B cell (primary cell): Measurements from ENCODE around the gene ZC3H18. TPM values are rescaled to one million over a fixed set of nuclear protein-coding genes. Genes with fewer than 3 reads are reported as not detected.

Source experiments
- ATAC-seq: fragments of 200-7000 bp; cut with Tn5 transposase; one replicate; pipeline ENCODE4 v1.10.0; 2021; ENCODE audit warnings: low read depth, mild to moderate bottlenecking, moderate number of reproducible peaks, moderate library complexity
- CTCF ChIA-PET: fragments of 350-600 bp; sonication (Branson Sonifier 250); formaldehyde crosslinking; loops from one replicate; lab custom pipeline; 2021; ENCODE audit warnings: antibody characterized with exemption, inconsistent platforms; lab: Charles Lee
- POLR2A ChIA-PET: fragments of 350-600 bp; sonication (Branson Sonifier 250); formaldehyde crosslinking; loops from one replicate; lab custom pipeline; 2021; ENCODE audit warnings: antibody characterized with exemption; lab: Charles Lee
- DNase-seq: peaks from one replicate; pipeline ENCODE4 v3.0.0; 2013
- H2AFZ ChIP-seq: 2 replicates; pipeline ENCODE4 v1.6.1; 2012; ENCODE audit warnings: mild to moderate bottlenecking, low read depth, low read length; ENCODE audit not compliant: insufficient read depth, poor library complexity, severe bottlenecking
- H3K27ac ChIP-seq, 2 donors: 1 replicate in 1 of 2; 2 replicates in 1 of 2; pipeline ENCODE4 v1.5.1; 2012 to 2013; ENCODE audit warnings: low read length in 2 of 2, mild to moderate bottlenecking in 2 of 2, moderate library complexity in 1 of 2
- H3K27me3 ChIP-seq, 4 experiments: fragments of 200-600 bp in 1 of 4; sonication (generic) in 1 of 4; replicated peaks in 1 of 4; 1 replicate in 2 of 4; 2 replicates in 2 of 4; pipeline versions ENCODE4 v1.6.1 to v1.7.0; 2013 to 2016; ENCODE audit warnings: low read length in 3 of 4, mild to moderate bottlenecking in 2 of 4, mixed read lengths in 1 of 4, moderate library complexity in 1 of 4; ENCODE audit not compliant: insufficient read depth in 4 of 4, control insufficient read depth in 3 of 4; ENCODE audit errors: control extremely low read depth in 1 of 4
- H3K36me3 ChIP-seq, 2 experiments: replicated peaks in 1 of 2; 1 replicate in 1 of 2; 2 replicates in 1 of 2; pipeline versions ENCODE4 v1.6.1 to v1.7.1; 2013; ENCODE audit warnings: low read length in 1 of 2; ENCODE audit not compliant: insufficient read depth in 2 of 2, control insufficient read depth in 1 of 2; ENCODE audit errors: control extremely low read depth in 1 of 2, extremely low read depth in 1 of 2
- H3K4me1 ChIP-seq, 2 donors: fragments of 200-600 bp in 1 of 2; sonication (generic) in 1 of 2; 1 replicate in 1 of 2; 2 replicates in 1 of 2; pipeline versions ENCODE4 v1.5.1 to v1.6.1; 2013 to 2017; ENCODE audit warnings: low read length in 2 of 2; ENCODE audit not compliant: control insufficient read depth in 2 of 2, insufficient read depth in 2 of 2
- H3K4me2 ChIP-seq: replicated peaks from 2 replicates; pipeline ENCODE3; 2012; ENCODE audit warnings: mild to moderate bottlenecking, low read depth, low read length; ENCODE audit not compliant: poor library complexity, severe bottlenecking
- H3K4me3 ChIP-seq, 5 experiments: fragments of 200-600 bp in 1 of 5; sonication (generic) in 1 of 5; 1 replicate in 3 of 5; 2 replicates in 2 of 5; pipeline versions ENCODE4 v1.5.1 to v1.7.0; 2011 to 2016; ENCODE audit warnings: low read length in 4 of 5, mild to moderate bottlenecking in 4 of 5, low read depth in 2 of 5, control low read depth in 1 of 5, moderate library complexity in 1 of 5; ENCODE audit not compliant: insufficient read depth in 1 of 5; ENCODE audit errors: control extremely low read depth in 1 of 5, extremely low read depth in 1 of 5
- H3K79me2 ChIP-seq: fragments of 200-600 bp; sonication (generic); one replicate; pipeline ENCODE4 v1.6.0; 2016; ENCODE audit warnings: low read length; ENCODE audit not compliant: control insufficient read depth, insufficient read depth
- H3K9ac ChIP-seq: fragments of 200-600 bp; sonication (generic); 2 replicates; pipeline ENCODE4 v1.6.1; 2017; ENCODE audit warnings: mild to moderate bottlenecking, low read length, moderate library complexity
- H3K9me3 ChIP-seq, 3 donors: one replicate each; pipeline versions ENCODE4 v1.6.1 to v1.7.1; 2013; ENCODE audit warnings: low read length in 2 of 3; ENCODE audit not compliant: control insufficient read depth in 2 of 3, insufficient read depth in 1 of 3; ENCODE audit errors: control extremely low read depth in 1 of 3
- H4K20me1 ChIP-seq: 2 replicates; pipeline ENCODE4 v1.6.0; 2012; ENCODE audit warnings: mild to moderate bottlenecking, low read length; ENCODE audit not compliant: insufficient read depth, control insufficient read depth, poor library complexity, severe bottlenecking
- H3K27ac Mint-ChIP-seq: one replicate; pipeline ENCODE4 v1.8.0; 2021; ENCODE audit warnings: mixed read lengths
- H3K27me3 Mint-ChIP-seq: one replicate; pipeline ENCODE4 v1.8.0; 2021; ENCODE audit warnings: mixed read lengths
- H3K4me1 Mint-ChIP-seq: one replicate; pipeline ENCODE4 v1.8.0; 2021; ENCODE audit warnings: mixed read lengths
- H3K4me3 Mint-ChIP-seq: one replicate; pipeline ENCODE4 v1.8.0; 2021; ENCODE audit warnings: mixed read lengths
- H3K9me3 Mint-ChIP-seq: one replicate; pipeline ENCODE4 v1.8.0; 2022; ENCODE audit warnings: mixed read lengths; ENCODE audit not compliant: insufficient read depth
- CTCF ChIP-seq: fragments of 200-600 bp; IDR thresholded peaks from one replicate; pipeline ENCODE4 v1.8.0; 2022; ENCODE audit warnings: antibody characterized with exemption, mild to moderate bottlenecking
- EZH2 ChIP-seq: IDR thresholded peaks from 2 replicates; pipeline ENCODE4 v1.6.1; 2012; ENCODE audit warnings: borderline replicate concordance, low read depth, mild to moderate bottlenecking, moderate library complexity, low read length; ENCODE audit not compliant: insufficient read depth, poor library complexity, severe bottlenecking
- WGBS: methylation state at CpG from one replicate; pipeline ENCODE4 v1.1.5; 2013; ENCODE audit warnings: missing lambda C conversion rate; ENCODE audit not compliant: insufficient coverage; 5-methylcytosine and 5-hydroxymethylcytosine counted together
- intact Hi-C: fragments of 100-400 bp; cut with micrococcal nuclease; formaldehyde crosslinking; loops from one replicate; pipeline ENCODE4 v1.10.0; 2022
- polyA plus RNA-seq: library from polyadenylated mRNA; depleted of rRNA; stranded (reverse); fragments of >200 nt; gene quantifications from 2 replicates; pipeline ENCODE4 v1.2.3, GENCODE V29; 2012
- total RNA-seq, 2 donors: library from RNA; stranded (reverse); fragments of 120-200 nt in 1 of 2; gene quantifications; 1 replicate in 1 of 2; 2 replicates in 1 of 2; pipeline versions ENCODE4 v1.2.3 to v1.2.4, GENCODE V29; 2013 to 2022

ZC3H18 gene
- total and polyA plus RNA-seq, 2 donors (not counting 1 experiment from before 2014, with no cell fraction given), result 40.4 to 74.2 TPM

GRCh38 chr16:88610080-88610479 lies 39.9 kb downstream of the ZC3H18 start:
- intact Hi-C loops, result no loop called here

More at GRCh38 chr16:88610080-88610479, 39.9 kb downstream of the ZC3H18 start:
- H3K4me1 Mint-ChIP-seq, result peaks cover 17% of the 10 kb centered on the region
- ChIA-PET CTCF (no interaction called here), POLR2A (no interaction called here)
- Histone ChIP-seq H3K9me3 (no peaks in the 10 kb centered on the region), H3K27me3 (no peaks in the 10 kb centered on the region), H4K20me1 (peaks cover 52% of the 10 kb centered on the region), H3K27ac (no peak overlapping the region), H3K9ac (no peak overlapping the region), H3K4me2 (no peak overlapping the region), H3K4me3 (no peak overlapping the region), H3K36me3 (peaks cover 0 to 64% of the 10 kb centered on the region in 2 experiments), H3K4me1 (peaks cover 7 to 18% of the 10 kb centered on the region in 2 donors), H2AFZ (no peak overlapping the region), H3K79me2 (peaks cover 71% of the 10 kb centered on the region)
- H3K4me3 Mint-ChIP-seq, result no peak overlapping the region
- ATAC-seq (no peak), DNase-seq (no peak)
- no peaks in the 10 kb centered on the region for H3K27me3 Mint-ChIP-seq
- H3K9me3 Mint-ChIP-seq, result no peaks in the 10 kb centered on the region
- TF ChIP-seq CTCF (no peak), EZH2 (no peak)
- no peak overlapping the region for H3K27ac Mint-ChIP-seq
- WGBS, result 83% methylated on average over 5 of the region's 6 CpGs
